BLaER1 (cell line): ENCODE results near the gene JKAMP.

ENCODE experiments used
- H3K27ac ChIP-seq: shearing (Covaris generic); formaldehyde crosslinking; 2 replicates; pipeline ENCODE4 v1.8.1; 2022
- H3K27me3 ChIP-seq: shearing (Covaris generic); formaldehyde crosslinking; 2 replicates; pipeline ENCODE4 v1.8.1; 2022
- H3K36me3 ChIP-seq: shearing (Covaris generic); formaldehyde crosslinking; 2 replicates; pipeline ENCODE4 v1.8.1; 2022
- H3K4me1 ChIP-seq: shearing (Covaris generic); formaldehyde crosslinking; 2 replicates; pipeline ENCODE4 v1.8.1; 2022
- H3K4me2 ChIP-seq: shearing (Covaris generic); formaldehyde crosslinking; 2 replicates; pipeline ENCODE4 v1.8.1; 2022
- H3K4me3 ChIP-seq: shearing (Covaris generic); formaldehyde crosslinking; 2 replicates; pipeline ENCODE4 v1.8.1; 2022
- H3K9ac ChIP-seq: shearing (Covaris generic); formaldehyde crosslinking; 2 replicates; pipeline ENCODE4 v1.8.1; 2022
- H3K9me3 ChIP-seq: shearing (Covaris generic); formaldehyde crosslinking; 2 replicates; pipeline ENCODE4 v1.8.1; 2022
- H4K20me1 ChIP-seq: shearing (Covaris generic); formaldehyde crosslinking; 2 replicates; pipeline ENCODE4 v1.8.1; 2022
- Cebpa-rat ChIP-seq: shearing (Covaris generic); IDR thresholded peaks from 2 replicates; pipeline ENCODE4 v1.8.1; 2022

The JKAMP gene

DNA sequence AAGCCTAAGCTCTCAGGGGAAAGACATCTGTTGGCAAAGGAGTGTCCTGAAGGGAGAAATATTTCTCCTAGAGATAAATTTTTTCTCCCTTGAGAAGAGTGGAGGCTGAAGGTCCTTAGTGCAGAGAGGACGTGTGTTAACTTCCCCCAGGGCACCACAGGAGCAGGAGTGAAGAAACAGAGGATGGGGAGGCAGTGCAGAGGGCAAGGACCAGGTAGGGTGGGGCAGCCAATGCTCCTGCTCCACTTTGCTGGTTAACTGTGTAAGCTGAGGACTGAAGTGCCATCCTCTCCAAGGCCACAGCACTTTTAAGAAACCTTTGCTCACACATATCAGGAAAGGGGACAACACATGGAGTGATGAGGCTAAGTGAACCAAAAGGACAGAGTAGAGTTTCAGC, 4.2 kb upstream of the JKAMP start:
- Histone ChIP-seq H3K4me2 (peak overlapping the region; percentile 92), H3K27me3 (no peaks in the 10 kb centered on the region), H3K36me3 (peaks cover 31% of the 10 kb centered on the region), H3K9me3 (no peaks in the 10 kb centered on the region), H3K27ac (no peak overlapping the region), H3K4me1 (peaks cover 37% of the 10 kb centered on the region), H4K20me1 (peaks cover 31% of the 10 kb centered on the region), H3K9ac (no peak overlapping the region), H3K4me3 (no peak overlapping the region)
- TF ChIP-seq Cebpa-rat, result no peak

DNA sequence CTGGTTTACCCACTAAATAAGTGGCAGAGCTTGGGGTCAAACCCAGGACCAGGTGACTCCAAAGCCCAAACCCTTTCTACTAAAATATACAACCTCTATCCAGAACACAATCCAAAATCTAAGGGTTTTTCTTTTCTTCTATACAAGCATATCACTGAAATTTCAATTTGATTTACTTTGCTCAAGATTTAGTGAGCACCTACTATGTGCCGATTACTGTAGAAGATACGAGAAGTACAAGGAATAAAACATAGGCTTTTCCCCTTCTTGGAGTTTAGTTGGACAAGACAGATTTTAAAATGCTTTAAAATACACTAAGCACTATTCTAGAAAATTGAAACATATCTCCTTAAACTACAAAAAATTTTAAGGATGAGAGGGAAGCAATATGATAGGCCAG, 2.9 kb upstream of the JKAMP start:
- Histone ChIP-seq H3K9me3 (no peaks in the 10 kb centered on the region), H3K27me3 (no peaks in the 10 kb centered on the region), H3K27ac (no peak overlapping the region), H4K20me1 (peaks cover 31% of the 10 kb centered on the region), H3K9ac (no peak overlapping the region), H3K36me3 (peaks cover 18% of the 10 kb centered on the region), H3K4me3 (no peak overlapping the region), H3K4me1 (peaks cover 49% of the 10 kb centered on the region), H3K4me2 (peak overlapping the region; percentile 92)
- TF ChIP-seq Cebpa-rat, result no peak

DNA sequence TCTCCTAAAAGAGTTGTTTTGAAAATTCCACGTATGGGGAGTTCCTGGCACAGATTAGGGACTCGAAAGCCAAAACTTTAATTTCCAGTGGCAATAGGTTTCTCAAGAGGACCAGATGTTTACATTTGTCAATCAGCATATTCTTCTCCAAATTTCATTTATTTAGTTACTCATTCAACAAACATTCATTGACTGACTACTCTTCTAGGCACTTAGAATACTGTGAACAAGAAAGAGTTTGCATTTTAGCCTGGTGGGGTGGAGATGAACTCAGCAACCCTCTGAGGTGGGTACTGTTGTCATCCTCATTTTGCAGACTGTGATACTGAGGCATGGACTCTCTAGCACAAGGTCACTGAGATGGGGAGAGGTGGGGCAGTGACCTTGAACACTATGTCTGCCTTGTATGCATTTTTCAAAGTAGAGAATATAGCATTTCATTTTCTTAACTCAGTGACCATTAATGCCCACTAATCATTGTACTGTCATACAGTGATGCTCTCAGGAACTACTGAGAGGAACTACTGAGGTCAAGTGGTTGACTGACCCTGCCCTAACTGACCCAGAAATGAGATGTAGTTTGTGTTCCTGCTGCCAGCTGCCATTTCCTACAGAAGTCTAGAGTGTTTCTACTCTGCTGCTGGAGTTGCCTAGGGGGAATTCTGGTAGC, 2.3 kb upstream of the JKAMP start:
- Histone ChIP-seq H3K4me2 (peak overlapping the region; percentile 92), H3K27ac (no peak overlapping the region), H4K20me1 (peaks cover 31% of the 10 kb centered on the region), H3K4me3 (peak overlapping the region; percentile 83), H3K9ac (peak overlapping the region; percentile 89), H3K36me3 (peaks cover 13% of the 10 kb centered on the region), H3K27me3 (no peaks in the 10 kb centered on the region), H3K9me3 (no peaks in the 10 kb centered on the region), H3K4me1 (peaks cover 51% of the 10 kb centered on the region)
- no peak for TF ChIP-seq Cebpa-rat

DNA sequence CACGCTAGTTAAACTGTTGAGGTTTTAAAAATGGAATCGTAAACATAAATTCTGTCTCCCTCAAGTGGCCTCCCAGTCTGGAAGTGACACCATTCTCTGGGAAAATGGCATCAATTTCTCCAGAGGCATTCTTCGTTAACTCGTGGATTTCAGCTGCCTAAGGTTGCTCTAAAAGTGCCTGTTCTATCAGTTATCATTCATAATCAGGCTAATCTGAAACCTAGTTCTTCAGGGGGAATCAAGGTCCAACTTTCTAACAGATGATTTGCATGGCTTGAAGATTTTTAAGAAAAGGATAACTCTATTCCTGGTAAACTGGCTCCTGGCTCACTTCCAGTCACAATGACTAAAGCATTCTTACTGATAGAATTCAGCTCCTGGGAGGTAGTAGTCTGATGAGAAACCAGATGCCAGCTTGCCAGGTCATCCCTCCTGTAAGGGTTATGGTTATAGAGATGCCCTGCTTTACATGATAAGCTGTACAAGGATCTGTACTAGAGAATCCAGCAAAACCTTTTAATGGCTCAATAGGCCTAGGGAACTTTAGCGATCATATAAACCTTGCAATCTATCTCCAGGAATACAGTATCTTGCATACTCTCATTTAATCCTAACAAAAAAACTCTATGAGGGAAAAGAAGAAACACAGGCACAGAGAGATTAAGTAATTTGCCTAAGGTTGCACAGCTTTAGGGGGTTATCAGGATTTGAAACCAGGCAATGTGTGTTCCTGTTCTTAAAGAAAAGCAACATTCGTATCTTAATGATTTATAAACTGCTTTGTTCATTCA, 1.6 kb upstream of the JKAMP start:
- no peak for TF ChIP-seq Cebpa-rat
- Histone ChIP-seq H3K9ac (peak overlapping the region; percentile 89), H3K4me3 (peak overlapping the region; percentile 83), H3K4me2 (peak overlapping the region; percentile 92), H3K9me3 (no peaks in the 10 kb centered on the region), H4K20me1 (peaks cover 31% of the 10 kb centered on the region), H3K36me3 (peaks cover 13% of the 10 kb centered on the region), H3K4me1 (peaks cover 51% of the 10 kb centered on the region), H3K27me3 (no peaks in the 10 kb centered on the region), H3K27ac (peak overlapping the region; percentile 89; the same call in 1 of the 2 replicates)

- Histone ChIP-seq H3K4me2 (peak overlapping the region; percentile 92), H4K20me1 (peaks cover 31% of the 10 kb centered on the region), H3K27me3 (no peaks in the 10 kb centered on the region), H3K9me3 (no peaks in the 10 kb centered on the region), H3K4me3 (peak overlapping the region; percentile 83), H3K9ac (peak overlapping the region; percentile 89), H3K4me1 (peaks cover 51% of the 10 kb centered on the region), H3K27ac (peak overlapping the region; percentile 89), H3K36me3 (peaks cover 12% of the 10 kb centered on the region)
- TF ChIP-seq Cebpa-rat, result no peak
Measured at GRCh38 chr14:59483363-59483762, 954 bp upstream of the JKAMP start.

DNA sequence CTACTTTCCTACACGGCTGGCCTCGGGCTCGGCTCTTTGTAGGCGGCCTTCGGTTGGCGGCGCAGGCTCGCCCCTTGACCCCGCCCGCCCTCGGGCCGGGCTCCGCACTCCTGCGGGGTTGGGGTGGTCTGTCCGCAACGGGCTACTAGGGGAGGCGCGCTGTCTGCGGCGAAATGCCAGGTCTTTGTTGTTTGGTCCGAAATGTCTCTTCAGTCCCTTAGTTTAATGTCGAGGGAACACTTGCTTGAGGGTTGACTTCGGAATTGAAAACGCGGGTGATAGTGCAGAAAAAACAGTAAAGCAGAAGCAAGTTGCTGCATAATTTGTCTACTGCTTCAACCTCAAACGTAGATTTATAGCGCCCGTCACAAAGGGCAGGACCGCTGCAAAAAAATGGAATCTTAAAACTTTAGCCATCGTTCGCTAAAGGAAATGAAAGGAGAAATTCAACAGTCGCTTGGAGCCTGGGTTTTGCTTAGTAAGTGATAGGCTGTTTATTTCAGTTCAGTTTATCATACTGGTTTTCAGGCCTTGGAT, 390 bp downstream of the JKAMP start:
- Histone ChIP-seq H3K9ac (peak overlapping the region; percentile 89), H4K20me1 (peaks cover 31% of the 10 kb centered on the region), H3K4me3 (peak overlapping the region; percentile 83), H3K9me3 (no peaks in the 10 kb centered on the region), H3K4me1 (peaks cover 51% of the 10 kb centered on the region), H3K4me2 (peak overlapping the region; percentile 74), H3K36me3 (peaks cover 20% of the 10 kb centered on the region), H3K27ac (peak overlapping the region; percentile 89), H3K27me3 (no peaks in the 10 kb centered on the region)
- TF ChIP-seq Cebpa-rat, result no peak

DNA sequence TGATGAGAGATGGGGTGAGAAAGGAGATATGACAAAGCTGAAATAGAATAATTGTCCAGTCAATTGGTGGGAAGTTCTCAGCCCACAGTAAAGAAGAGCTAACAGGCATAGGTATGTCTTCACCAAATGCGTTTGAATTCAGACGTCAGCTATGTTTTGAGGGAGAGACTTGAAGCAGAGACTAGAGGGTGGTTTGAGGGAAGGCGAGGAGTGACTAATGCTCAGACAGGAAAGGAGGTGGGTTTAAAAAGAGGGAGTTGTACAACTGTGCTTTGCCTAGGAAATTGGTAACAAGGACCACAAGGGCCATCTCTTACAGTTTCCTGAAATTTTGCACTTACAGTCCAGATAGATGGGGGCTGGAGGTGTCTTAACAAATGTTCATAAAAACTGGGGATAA, 6.4 kb downstream of the JKAMP start:
- H3K27me3 ChIP-seq, result no peaks in the 10 kb centered on the region

DNA sequence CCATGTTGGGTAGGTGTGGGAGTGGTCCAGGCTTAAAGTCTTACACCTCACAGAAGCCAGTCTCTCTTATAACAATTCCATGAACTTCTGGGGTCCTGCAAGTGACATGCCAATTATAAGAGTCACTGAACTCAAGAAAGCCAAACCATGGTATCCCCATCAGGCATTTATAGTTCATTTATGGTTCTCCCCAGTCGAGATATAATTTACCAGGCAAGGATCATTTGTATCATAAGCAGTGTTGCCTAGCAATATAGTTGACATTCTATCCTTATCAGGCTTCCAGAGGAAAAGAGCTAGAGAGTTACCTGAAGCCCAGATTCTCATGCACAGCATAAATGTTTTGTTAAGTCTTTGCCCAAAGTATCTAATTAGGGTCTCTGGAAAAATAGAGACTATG, 8.1 kb downstream of the JKAMP start:
- peaks cover 4% of the 10 kb centered on the region; the same call in 1 of the 2 replicates for H3K9me3 ChIP-seq
- no peak overlapping the region for H3K9ac ChIP-seq
- no peak for TF ChIP-seq Cebpa-rat
- H3K4me1 ChIP-seq, result no peaks in the 10 kb centered on the region
- no peaks in the 10 kb centered on the region for H4K20me1 ChIP-seq
- peaks cover 83% of the 10 kb centered on the region for H3K36me3 ChIP-seq
- no peak overlapping the region for H3K27ac ChIP-seq
- H3K27me3 ChIP-seq, result no peaks in the 10 kb centered on the region
- H3K4me2 ChIP-seq, result no peak overlapping the region
- H3K4me3 ChIP-seq, result no peak overlapping the region

More for the DNA sequence above, 6.4 kb downstream of the JKAMP start:
- Histone ChIP-seq H3K9me3 (peaks cover 4% of the 10 kb centered on the region; the same call in 1 of the 2 replicates), H3K9ac (no peak overlapping the region), H3K4me2 (no peak overlapping the region), H3K4me1 (peaks cover 8% of the 10 kb centered on the region), H4K20me1 (no peaks in the 10 kb centered on the region), H3K27ac (no peak overlapping the region), H3K4me3 (no peak overlapping the region), H3K36me3 (peaks cover 68% of the 10 kb centered on the region)
- no peak for TF ChIP-seq Cebpa-rat

- no peaks in the 10 kb centered on the region for H3K9me3 ChIP-seq
- no peak overlapping the region for H3K4me2 ChIP-seq
- H3K27ac ChIP-seq, result no peak overlapping the region
- no peak for TF ChIP-seq Cebpa-rat
- H3K9ac ChIP-seq, result no peak overlapping the region
- H3K4me3 ChIP-seq, result no peak overlapping the region
- H3K27me3 ChIP-seq, result no peaks in the 10 kb centered on the region
- 0 out of 2 replicates have a peak, but pooled peaks cover 4% of the 10 kb centered on the region for H3K4me1 ChIP-seq
- 0 out of 2 replicates have a peak, but pooled peaks cover 5% of the 10 kb centered on the region for H4K20me1 ChIP-seq
- H3K36me3 ChIP-seq, result peaks cover 57% of the 10 kb centered on the region
Measured at GRCh38 chr14:59500732-59501131, 16.4 kb downstream of the JKAMP start.

GRCh38 chr14:59503256-59503655, 18.9 kb downstream of the JKAMP start:
- Histone ChIP-seq H3K9me3 (no peaks in the 10 kb centered on the region), H3K4me3 (no peak overlapping the region), H4K20me1 (0 out of 2 replicates have a peak, but pooled peaks cover 5% of the 10 kb centered on the region), H3K36me3 (peaks cover 38% of the 10 kb centered on the region), H3K27me3 (no peaks in the 10 kb centered on the region), H3K4me1 (0 out of 2 replicates have a peak, but pooled peaks cover 4% of the 10 kb centered on the region), H3K9ac (no peak overlapping the region), H3K4me2 (no peak overlapping the region), H3K27ac (no peak overlapping the region)
- no peak for TF ChIP-seq Cebpa-rat
